ENCODE measurements around the gene LNX2. TPM values are rescaled to one million over a fixed set of nuclear protein-coding genes. Genes with fewer than 3 reads are reported as not detected.

Gene LNX2
- total and polyA plus RNA-seq, 3 experiments from 2014 or later, result 4.4 to 5.0 (median 4.7) TPM

DNA sequence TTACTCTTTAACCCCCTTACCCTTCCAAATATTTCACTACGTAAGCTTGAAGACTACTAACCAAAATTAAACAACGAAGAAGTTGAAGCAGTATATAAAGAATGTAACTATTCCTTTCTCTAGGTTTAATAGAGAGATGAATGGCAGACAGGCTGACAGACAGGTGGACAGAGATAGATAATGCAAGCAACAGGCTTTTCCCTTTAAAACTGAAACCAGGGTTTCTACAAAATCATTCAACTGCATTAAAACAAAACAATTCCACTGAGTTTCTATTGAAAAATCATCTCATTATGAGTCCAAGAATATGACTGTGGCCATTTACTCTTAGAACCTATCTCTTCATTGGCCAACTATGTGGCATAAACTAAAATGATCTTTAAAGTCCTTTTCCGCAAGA is 15.2 kb downstream of the LNX2 start:
- H3K4me3 ChIP-seq (ENCODE audit: low read length), result no peak overlapping the region
- DNase-seq, result no peak
- Mint-ChIP-seq H3K27ac (peak overlapping the region in 1 of 8 donors; percentile 35), H3K4me1 (peaks cover 31 to 56% (median 50%) of the 10 kb centered on the region in 3 donors), H3K27me3 (no peaks in the 10 kb centered on the region), H3K36me3 (no peaks in the 10 kb centered on the region), H3K4me3 (no peak overlapping the region), H3K9me3 (no peaks in the 10 kb centered on the region)
- H3K27me3 ChIP-seq (ENCODE audit: insufficient read depth, low read length, poor library complexity, severe bottlenecking), result no peaks in the 10 kb centered on the region
- H3K4me1 ChIP-seq (ENCODE audit: insufficient read depth, low read length), result no peaks in the 10 kb centered on the region
- H3K27ac ChIP-seq (ENCODE audit: low read depth, low read length), result no peak overlapping the region
- ChIA-PET POLR2A (no interaction called here), CTCF (interaction anchor here (1.1 kb wide), 1 partner anchor 15 kb away, joined by 5 read pairs; the partner anchor contains the start of gene LNX2)
- no peaks in the 10 kb centered on the region for H3K9me3 ChIP-seq (ENCODE audit: low read length)
- H3K36me3 ChIP-seq (ENCODE audit: insufficient read depth, low read length), result no peaks in the 10 kb centered on the region

DNA sequence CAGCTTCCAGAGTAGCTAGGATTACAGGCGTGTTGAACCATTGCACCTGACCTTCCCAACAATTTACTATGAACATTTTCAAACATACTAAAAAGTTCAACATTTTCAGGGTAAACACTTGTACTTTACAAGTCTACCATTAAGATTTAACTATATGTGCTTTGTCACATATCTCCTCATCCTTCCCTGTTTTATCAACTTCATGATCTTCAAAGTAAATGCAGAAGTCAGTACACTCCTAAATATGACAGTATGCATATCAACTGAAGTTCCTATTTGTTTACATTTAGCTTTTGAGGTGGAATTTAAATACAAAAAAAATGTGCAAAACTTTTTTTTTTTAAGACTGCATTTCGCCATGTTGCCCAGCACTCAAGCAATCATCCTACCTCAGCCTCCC is 18.5 kb downstream of the LNX2 start:
- Mint-ChIP-seq H3K9me3 (no peaks in the 10 kb centered on the region), H3K36me3 (no peaks in the 10 kb centered on the region), H3K27me3 (no peaks in the 10 kb centered on the region), H3K27ac (no peak overlapping the region), H3K4me1 (peaks cover 29 to 55% (median 45%) of the 10 kb centered on the region in 3 donors), H3K4me3 (no peak overlapping the region)
- H3K27me3 ChIP-seq (ENCODE audit: insufficient read depth, low read length, poor library complexity, severe bottlenecking), result no peaks in the 10 kb centered on the region
- H3K4me3 ChIP-seq (ENCODE audit: low read length), result no peak overlapping the region
- no peak for DNase-seq
- H3K27ac ChIP-seq (ENCODE audit: low read depth, low read length), result no peak overlapping the region
- no peaks in the 10 kb centered on the region for H3K9me3 ChIP-seq (ENCODE audit: low read length)
- H3K36me3 ChIP-seq (ENCODE audit: insufficient read depth, low read length), result no peaks in the 10 kb centered on the region
- no peaks in the 10 kb centered on the region for H3K4me1 ChIP-seq (ENCODE audit: insufficient read depth, low read length)
- CTCF ChIA-PET, result no interaction called here
- POLR2A ChIA-PET, result no interaction called here

DNA sequence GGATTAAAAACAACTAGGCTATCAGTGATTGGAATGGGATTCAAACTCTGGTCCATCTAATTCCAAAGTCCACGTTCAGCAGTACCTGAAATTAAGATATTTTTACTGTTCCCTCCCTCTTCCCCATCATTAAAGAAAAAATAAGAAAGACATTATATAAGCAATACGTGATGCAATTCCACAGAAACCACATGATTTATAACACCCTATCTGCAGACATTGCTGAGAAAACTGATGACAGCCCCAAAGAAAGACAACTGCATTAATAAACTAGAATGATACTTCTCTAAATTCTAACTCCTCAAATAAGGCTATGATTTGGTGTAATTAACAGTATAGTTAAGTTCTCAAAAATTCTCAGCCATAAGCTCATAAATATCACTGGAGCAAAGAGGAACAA is 19.1 kb downstream of the LNX2 start:
- Histone ChIP-seq H3K27me3 (ENCODE audit: insufficient read depth, low read length, poor library complexity, severe bottlenecking) (no peaks in the 10 kb centered on the region), H3K36me3 (ENCODE audit: insufficient read depth, low read length) (no peaks in the 10 kb centered on the region), H3K9me3 (ENCODE audit: low read length) (no peaks in the 10 kb centered on the region), H3K27ac (ENCODE audit: low read depth, low read length) (no peak overlapping the region), H3K4me1 (ENCODE audit: insufficient read depth, low read length) (no peaks in the 10 kb centered on the region), H3K4me3 (ENCODE audit: low read length) (no peak overlapping the region)
- no peaks in the 10 kb centered on the region for H3K36me3 Mint-ChIP-seq
- CTCF ChIA-PET, result no interaction called here
- H3K27ac Mint-ChIP-seq, result no peak overlapping the region
- H3K4me3 Mint-ChIP-seq, result no peak overlapping the region
- no peak for DNase-seq
- H3K27me3 Mint-ChIP-seq, result no peaks in the 10 kb centered on the region
- H3K9me3 Mint-ChIP-seq, result no peaks in the 10 kb centered on the region
- peaks cover 27 to 51% (median 41%) of the 10 kb centered on the region in 3 donors for H3K4me1 Mint-ChIP-seq
- POLR2A ChIA-PET, result no interaction called here

DNA sequence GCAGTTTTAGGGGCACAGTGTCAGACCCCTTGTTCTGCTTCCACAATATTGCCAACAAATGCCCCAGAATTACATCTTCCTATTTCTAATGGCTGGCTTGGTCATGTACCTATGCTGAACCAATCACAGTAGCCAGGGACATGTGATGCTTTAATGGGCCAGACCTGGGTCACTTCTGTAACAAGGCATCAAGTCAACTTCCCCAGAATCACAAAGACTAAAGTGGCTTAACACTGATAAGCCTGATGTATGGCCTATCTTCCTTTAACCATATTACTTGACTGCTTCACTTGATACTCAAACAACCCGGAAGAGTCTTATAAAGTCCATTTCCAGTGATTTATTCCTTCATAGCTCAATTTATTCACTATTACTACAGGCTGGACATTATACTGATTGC is 19.6 kb downstream of the LNX2 start:
- H3K9me3 Mint-ChIP-seq, result no peaks in the 10 kb centered on the region
- ChIA-PET POLR2A (no interaction called here), CTCF (no interaction called here)
- Histone ChIP-seq H3K27me3 (ENCODE audit: insufficient read depth, low read length, poor library complexity, severe bottlenecking) (no peaks in the 10 kb centered on the region), H3K4me3 (ENCODE audit: low read length) (no peak overlapping the region), H3K27ac (ENCODE audit: low read depth, low read length) (no peak overlapping the region), H3K36me3 (ENCODE audit: insufficient read depth, low read length) (no peaks in the 10 kb centered on the region), H3K4me1 (ENCODE audit: insufficient read depth, low read length) (no peaks in the 10 kb centered on the region), H3K9me3 (ENCODE audit: low read length) (no peaks in the 10 kb centered on the region)
- no peak for DNase-seq
- H3K4me1 Mint-ChIP-seq, result peaks cover 24 to 47% (median 37%) of the 10 kb centered on the region in 3 donors
- no peak overlapping the region for H3K27ac Mint-ChIP-seq
- no peaks in the 10 kb centered on the region for H3K27me3 Mint-ChIP-seq
- H3K36me3 Mint-ChIP-seq, result no peaks in the 10 kb centered on the region
- no peak overlapping the region for H3K4me3 Mint-ChIP-seq

DNA sequence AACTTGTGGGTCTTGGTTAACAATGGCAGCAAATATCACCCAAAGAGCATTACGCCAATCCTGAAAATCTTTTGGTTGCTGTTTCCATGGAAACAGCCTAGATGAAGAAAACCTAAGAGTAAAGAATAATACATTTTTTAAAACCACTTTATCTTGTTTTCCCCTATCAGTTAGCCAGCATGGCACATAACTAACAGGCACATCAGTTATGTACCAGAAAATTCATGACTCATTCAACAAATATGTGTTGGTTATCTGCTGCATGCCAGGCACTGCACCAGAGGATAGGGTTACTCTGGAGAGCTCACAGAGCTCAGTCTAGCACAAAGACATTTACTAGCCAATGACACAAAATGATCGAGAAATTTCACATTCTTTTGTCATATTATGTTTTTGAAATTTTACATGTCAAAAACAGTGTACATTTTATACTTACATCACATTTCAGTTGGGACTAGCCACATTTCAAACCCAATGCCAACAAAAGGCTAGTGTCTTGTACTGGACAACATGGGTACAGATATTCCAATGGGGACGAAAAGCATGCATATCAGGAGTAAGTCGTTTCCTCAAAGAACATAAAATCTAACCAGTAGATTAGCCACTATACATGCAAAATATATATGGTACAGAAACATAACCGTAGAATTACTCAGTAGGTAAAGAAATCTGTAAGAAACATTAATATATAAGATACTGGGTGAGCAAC is 20.3 kb downstream of the LNX2 start:
- Histone ChIP-seq H3K4me3 (ENCODE audit: low read length) (no peak overlapping the region), H3K9me3 (ENCODE audit: low read length) (no peaks in the 10 kb centered on the region), H3K4me1 (ENCODE audit: insufficient read depth, low read length) (peaks cover 4% of the 10 kb centered on the region), H3K27me3 (ENCODE audit: insufficient read depth, low read length, poor library complexity, severe bottlenecking) (no peaks in the 10 kb centered on the region), H3K36me3 (ENCODE audit: insufficient read depth, low read length) (no peaks in the 10 kb centered on the region), H3K27ac (ENCODE audit: low read depth, low read length) (no peak overlapping the region)
- CTCF ChIA-PET, result no interaction called here
- no peaks in the 10 kb centered on the region for H3K9me3 Mint-ChIP-seq
- H3K4me1 Mint-ChIP-seq, result peaks cover 21 to 39% (median 32%) of the 10 kb centered on the region in 3 donors
- no peak for DNase-seq
- no peaks in the 10 kb centered on the region for H3K27me3 Mint-ChIP-seq
- H3K36me3 Mint-ChIP-seq, result no peaks in the 10 kb centered on the region
- no peak overlapping the region for H3K4me3 Mint-ChIP-seq
- H3K27ac Mint-ChIP-seq, result no peak overlapping the region
- POLR2A ChIA-PET, result no interaction called here

DNA sequence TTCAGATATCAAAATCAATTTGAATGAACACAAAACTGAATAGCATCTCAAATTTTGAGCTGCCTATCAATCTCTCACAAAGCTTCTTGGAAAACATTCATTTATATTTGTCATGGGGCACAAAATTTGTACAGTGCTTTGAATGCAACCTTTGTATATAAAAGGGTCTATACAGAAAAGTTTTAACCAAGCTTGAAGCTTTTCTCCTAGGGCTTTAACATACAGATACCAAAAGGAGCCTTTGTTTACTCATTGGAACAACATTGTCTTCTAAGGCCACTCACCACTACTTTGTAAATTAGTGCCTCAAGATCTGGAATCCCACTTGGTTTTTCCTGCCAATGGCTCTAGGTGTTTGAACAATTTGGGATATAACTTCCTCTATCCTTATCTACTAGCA is 21.2 kb downstream of the LNX2 start:
- POLR2A ChIA-PET, result interaction anchor here (1.4 kb wide), 1 partner anchor 21 kb away, joined by 4 read pairs; the partner anchor contains the start of gene LNX2

DNA sequence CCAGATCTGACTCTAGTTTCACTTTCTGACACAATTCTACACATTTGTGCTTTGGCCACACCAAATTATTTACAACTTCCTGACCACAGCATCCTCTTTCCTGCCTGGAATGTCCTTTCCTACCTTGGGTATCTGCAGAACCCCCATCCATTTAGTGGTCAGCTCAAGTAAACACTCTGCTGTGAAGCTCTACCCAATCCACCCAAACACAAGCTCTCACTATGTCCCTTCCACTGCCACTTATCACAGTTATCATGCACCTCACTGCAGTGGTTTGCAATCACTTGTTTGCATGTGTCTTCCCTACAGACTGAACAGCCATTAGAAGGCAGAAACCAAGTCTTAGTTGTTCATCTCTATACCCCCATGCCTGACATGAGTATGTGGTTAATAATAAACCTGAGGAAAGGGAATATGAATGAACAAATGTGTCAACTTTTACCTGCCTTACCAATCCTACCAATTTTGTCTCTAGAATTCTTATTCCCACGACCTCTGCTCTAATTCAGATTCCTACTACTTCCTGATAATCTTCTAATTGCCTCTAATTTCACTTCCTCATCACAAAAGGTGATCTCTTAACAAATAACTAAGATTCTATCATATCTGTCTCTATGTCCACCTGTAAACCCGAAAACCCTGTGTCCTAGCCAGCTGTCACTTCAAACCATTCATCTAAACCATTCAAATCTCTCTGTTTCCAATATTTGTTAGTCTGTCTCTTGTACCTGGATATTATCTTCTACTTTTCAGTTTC is 25.1 kb downstream of the LNX2 start:
- no peak overlapping the region for H3K4me3 ChIP-seq (ENCODE audit: low read length)
- DNase-seq, result no peak
- no peaks in the 10 kb centered on the region for H3K9me3 ChIP-seq (ENCODE audit: low read length)
- H3K27ac ChIP-seq (ENCODE audit: low read depth, low read length), result no peak overlapping the region
- H3K36me3 ChIP-seq (ENCODE audit: insufficient read depth, low read length), result no peaks in the 10 kb centered on the region
- Mint-ChIP-seq H3K4me3 (no peak overlapping the region), H3K9me3 (no peaks in the 10 kb centered on the region), H3K4me1 (peaks cover 4 to 12% (median 8%) of the 10 kb centered on the region in 3 donors), H3K36me3 (no peaks in the 10 kb centered on the region), H3K27ac (no peak overlapping the region), H3K27me3 (no peaks in the 10 kb centered on the region)
- ChIA-PET CTCF (no interaction called here), POLR2A (no interaction called here)
- H3K27me3 ChIP-seq (ENCODE audit: insufficient read depth, low read length, poor library complexity, severe bottlenecking), result no peaks in the 10 kb centered on the region
- H3K4me1 ChIP-seq (ENCODE audit: insufficient read depth, low read length), result peaks cover 6% of the 10 kb centered on the region

More for the DNA sequence above, 21.2 kb downstream of the LNX2 start:
- Histone ChIP-seq H3K4me1 (ENCODE audit: insufficient read depth, low read length) (peaks cover 6% of the 10 kb centered on the region), H3K27me3 (ENCODE audit: insufficient read depth, low read length, poor library complexity, severe bottlenecking) (no peaks in the 10 kb centered on the region), H3K9me3 (ENCODE audit: low read length) (no peaks in the 10 kb centered on the region), H3K27ac (ENCODE audit: low read depth, low read length) (no peak overlapping the region), H3K36me3 (ENCODE audit: insufficient read depth, low read length) (no peaks in the 10 kb centered on the region), H3K4me3 (ENCODE audit: low read length) (no peak overlapping the region)
- CTCF ChIA-PET, result interaction anchor here (1.4 kb wide), 1 partner anchor 9 kb away, joined by 4 read pairs; no protein-coding TSS in a partner anchor
- H3K27ac Mint-ChIP-seq, result no peak overlapping the region
- no peak for DNase-seq
- peaks cover 17 to 38% (median 26%) of the 10 kb centered on the region in 3 donors for H3K4me1 Mint-ChIP-seq
- H3K36me3 Mint-ChIP-seq, result no peaks in the 10 kb centered on the region
- H3K27me3 Mint-ChIP-seq, result no peaks in the 10 kb centered on the region
- no peaks in the 10 kb centered on the region for H3K9me3 Mint-ChIP-seq
- H3K4me3 Mint-ChIP-seq, result no peak overlapping the region

DNA sequence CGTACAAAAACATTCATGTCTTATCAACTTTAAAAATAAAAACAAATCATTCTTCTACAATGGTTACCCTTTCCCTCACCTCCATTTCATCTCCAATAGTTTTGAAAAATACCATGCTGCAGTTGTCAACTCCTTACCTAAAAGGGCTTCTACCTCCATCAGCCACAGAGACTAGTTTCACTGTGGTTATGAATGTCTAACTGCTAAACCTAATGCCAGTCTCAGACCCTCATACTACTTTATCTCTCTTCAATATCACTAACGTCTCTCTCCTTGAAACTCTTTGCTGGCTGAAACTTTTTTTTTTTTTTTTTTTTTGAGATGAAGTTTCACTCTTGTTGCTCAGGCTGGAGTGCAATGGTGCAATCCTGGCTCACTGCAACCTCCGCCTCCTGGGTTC is 27.1 kb downstream of the LNX2 start:
- H3K4me1 Mint-ChIP-seq, result peaks cover 1 to 2% (median 2%) of the 10 kb centered on the region in 3 donors
- H3K4me3 Mint-ChIP-seq, result no peak overlapping the region
- H3K4me1 ChIP-seq (ENCODE audit: insufficient read depth, low read length), result peaks cover 6% of the 10 kb centered on the region
- H3K4me3 ChIP-seq (ENCODE audit: low read length), result no peak overlapping the region
- H3K27me3 ChIP-seq (ENCODE audit: insufficient read depth, low read length, poor library complexity, severe bottlenecking), result no peaks in the 10 kb centered on the region
- no peaks in the 10 kb centered on the region for H3K27me3 Mint-ChIP-seq
- H3K27ac Mint-ChIP-seq, result no peak overlapping the region
- H3K36me3 ChIP-seq (ENCODE audit: insufficient read depth, low read length), result no peaks in the 10 kb centered on the region
- ChIA-PET POLR2A (no interaction called here), CTCF (interaction anchor here (0.7 kb wide), 1 partner anchor 636 kb away, joined by 3 read pairs; no protein-coding TSS in a partner anchor)
- H3K9me3 ChIP-seq (ENCODE audit: low read length), result no peaks in the 10 kb centered on the region
- no peak overlapping the region for H3K27ac ChIP-seq (ENCODE audit: low read depth, low read length)
- H3K36me3 Mint-ChIP-seq, result peaks cover 2% of the 10 kb centered on the region in 3 donors
- peaks cover 0 to 7% (median 2%) of the 10 kb centered on the region in 5 donors for H3K9me3 Mint-ChIP-seq
- DNase-seq, result no peak
